DMS 273 treated with DMSO at 0.1 percent for 48 hours (cell line): ENCODE data around the gene HAP1.
"Not testable (repeated sequence)": the region's sequence is repeated elsewhere in the genome, so short reads cannot be mapped to it uniquely, and the experiment has no call there.

Experiments used
- DNase-seq: peaks from one replicate; lab custom pipeline; 2025; lab: John Stamatoyannopoulos, UW

The HAP1 gene, protein sequence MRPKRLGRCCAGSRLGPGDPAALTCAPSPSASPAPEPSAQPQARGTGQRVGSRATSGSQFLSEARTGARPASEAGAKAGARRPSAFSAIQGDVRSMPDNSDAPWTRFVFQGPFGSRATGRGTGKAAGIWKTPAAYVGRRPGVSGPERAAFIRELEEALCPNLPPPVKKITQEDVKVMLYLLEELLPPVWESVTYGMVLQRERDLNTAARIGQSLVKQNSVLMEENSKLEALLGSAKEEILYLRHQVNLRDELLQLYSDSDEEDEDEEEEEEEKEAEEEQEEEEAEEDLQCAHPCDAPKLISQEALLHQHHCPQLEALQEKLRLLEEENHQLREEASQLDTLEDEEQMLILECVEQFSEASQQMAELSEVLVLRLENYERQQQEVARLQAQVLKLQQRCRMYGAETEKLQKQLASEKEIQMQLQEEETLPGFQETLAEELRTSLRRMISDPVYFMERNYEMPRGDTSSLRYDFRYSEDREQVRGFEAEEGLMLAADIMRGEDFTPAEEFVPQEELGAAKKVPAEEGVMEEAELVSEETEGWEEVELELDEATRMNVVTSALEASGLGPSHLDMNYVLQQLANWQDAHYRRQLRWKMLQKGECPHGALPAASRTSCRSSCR

GRCh38 chr17:41734139-41734948 is at the start of gene HAP1:
HAP1 (minus strand) TSS chr17:41734643; CDS start chr17:41734634, 9 bp downstream.
- no peak for DNase-seq

DNA sequence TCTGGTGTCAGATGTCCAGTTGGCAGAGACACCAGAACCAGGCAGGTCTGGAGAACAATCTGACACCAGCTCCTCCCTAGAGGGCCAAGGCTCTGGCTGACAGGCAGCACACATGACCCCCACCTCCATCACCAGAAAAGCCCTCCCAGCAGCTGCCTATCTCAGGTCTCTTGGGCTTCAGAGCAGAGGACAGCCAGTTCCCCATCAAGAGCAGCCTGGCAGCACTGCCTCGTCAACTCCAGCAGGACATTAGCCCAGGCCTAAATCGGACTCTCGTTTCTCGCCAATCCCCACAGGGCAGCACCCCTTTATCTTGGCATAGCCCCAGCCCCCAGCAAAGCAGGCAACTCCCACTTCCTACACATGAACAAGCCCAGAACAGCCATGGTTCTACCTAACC is 47.7 kb upstream of the HAP1 start:
- DNase-seq: no peak

DNA sequence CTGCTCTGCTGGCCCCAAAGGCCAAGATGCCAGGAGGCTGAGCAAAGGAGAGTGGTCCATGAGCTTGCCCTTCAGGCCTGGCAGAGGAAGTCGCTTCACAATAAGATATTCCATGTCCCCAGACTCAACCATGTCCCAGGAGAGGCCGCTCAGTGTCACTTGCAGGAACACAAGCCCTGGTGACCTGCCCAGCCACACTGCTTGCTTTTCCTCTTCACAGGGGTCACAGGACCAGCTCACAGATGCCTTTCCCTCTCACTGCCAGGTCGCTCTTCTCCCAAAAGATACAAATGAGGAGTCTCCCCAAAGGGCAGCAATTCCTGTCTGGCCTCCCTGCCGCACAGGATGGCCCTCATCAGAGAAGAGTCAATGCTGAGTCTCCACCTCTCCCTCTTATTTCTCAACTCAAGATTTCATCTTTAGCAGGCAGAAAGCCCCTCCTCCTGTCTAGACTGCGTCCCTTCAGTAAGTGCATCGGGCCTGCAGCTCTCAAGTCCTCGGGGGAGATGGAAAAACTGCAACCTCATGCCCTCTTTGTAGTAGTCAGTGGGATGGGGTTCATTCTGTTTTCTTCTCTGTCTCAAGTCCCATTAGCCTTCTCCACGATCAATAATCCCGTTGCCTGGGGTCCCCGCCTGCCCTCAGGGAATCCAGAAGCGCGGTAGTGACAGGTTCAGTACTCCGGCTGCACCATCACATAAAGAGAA is 47.1 kb upstream of the HAP1 start:
- DNase-seq: no peak

DNA sequence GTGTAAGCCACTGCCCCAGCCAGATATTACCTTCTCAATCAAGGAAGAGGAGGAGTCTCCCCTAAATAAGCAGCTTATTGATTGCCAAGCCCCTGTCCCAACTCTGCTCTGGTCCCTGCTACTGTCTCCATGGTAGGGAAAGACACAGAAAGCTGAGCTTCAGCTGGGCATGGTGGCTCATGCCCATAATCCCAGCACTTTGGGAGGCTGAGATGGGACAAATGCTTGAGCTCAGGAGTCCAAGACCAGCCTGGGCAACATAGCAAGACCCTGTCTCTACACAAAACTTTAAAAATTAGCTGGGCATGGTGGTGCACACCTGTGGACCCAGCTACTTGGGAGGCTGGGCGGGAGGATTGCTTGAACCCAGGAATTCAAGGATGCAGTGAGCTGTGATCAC is 45.5 kb upstream of the HAP1 start:
- DNase-seq: no peak

- peak; percentile 94 for DNase-seq
Measured at GRCh38 chr17:41777574-41778188, 43.2 kb upstream of the HAP1 start.

DNA sequence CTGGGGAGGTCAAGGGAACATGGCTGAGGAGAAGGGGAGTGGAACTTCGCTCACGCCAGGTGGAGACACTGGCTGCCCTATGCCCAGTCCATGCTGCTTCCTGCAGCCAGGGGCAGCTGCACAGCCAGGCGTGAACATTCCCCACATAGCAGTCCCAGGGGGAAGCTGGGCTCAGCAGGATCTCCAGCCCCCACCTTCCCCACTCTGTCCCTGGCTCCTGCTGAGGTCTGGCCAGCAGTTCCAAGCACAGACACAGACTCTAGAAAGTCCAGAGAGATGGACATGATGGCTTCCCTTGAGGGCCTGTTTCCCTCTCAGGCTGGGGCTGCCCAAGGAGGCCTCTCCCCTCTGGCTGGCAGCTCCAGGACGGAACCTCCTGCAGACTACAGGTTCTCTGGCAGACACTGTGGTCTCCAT is 42.7 kb upstream of the HAP1 start:
- no peak for DNase-seq

DNA sequence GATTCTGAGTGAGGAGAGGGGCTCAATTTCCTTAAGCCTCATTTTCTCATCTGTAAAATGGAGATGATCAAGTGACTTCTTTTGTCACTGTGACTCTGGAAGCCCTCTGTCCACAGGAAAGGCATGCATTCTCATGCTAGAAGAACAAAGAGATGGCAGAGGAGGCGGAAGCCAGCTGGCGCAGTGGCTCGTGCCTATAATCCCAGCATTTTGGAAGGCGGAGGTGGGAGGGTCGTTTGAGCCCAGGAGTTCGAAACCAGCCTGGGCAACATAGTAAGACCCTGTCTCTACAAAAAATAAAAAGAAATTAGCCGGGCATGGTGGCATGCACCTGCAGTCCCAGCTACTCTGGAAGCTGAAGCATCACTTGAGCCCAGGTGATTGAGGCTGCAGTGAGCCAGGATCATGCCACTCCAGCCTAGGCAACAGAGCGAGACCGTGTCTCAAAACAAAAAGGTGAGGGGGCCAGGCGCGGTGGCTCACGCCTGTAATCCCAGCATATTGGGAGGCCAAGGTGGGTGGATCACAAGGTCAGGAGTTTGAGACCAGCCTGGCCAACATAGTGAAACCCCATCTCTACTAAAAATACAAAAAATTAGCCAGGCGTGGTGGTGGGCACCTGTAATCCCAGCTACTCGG is 41.9 kb upstream of the HAP1 start:
- not testable (repeated sequence) for DNase-seq

DNA sequence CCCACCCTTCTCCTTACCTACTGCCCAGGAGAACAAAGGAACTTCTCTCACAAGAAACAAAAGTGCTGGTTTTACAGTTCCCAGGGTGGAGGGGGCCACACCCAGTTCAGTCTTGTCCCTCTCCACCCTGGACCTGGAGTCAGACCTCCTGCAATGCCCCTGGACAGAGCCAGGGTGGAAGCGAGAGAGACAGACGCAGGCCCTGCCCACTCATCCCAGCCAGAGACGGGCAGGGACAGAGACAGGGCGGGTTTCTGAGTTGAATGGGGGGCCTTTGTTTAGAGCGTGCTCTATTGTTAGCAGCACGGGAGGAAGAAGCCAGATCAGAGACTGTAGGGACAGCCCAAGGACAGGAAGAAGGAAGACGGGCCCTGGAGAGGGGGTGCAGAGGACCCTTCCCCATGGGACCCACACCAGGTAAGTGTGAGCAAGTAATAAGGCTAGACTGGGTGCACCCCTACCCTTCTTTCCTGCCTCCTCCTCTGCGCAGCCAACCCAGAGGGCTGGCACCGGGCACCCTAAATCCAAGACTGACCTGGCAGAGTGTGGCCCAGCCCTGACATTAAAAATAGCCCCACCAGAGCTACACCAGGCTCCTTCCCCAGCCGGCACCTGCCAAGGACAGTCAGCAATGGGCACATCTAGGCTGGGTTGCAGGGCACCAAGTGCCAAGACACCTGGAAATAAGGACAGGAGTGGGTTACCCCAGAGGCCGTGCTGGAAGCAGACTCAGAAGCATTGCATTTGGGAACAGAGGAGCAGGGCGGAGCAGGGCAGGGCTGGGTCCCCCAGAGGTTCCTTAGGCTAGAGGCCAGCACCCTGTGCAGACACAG is 41.2 kb upstream of the HAP1 start:
- DNase-seq: no peak

DNA sequence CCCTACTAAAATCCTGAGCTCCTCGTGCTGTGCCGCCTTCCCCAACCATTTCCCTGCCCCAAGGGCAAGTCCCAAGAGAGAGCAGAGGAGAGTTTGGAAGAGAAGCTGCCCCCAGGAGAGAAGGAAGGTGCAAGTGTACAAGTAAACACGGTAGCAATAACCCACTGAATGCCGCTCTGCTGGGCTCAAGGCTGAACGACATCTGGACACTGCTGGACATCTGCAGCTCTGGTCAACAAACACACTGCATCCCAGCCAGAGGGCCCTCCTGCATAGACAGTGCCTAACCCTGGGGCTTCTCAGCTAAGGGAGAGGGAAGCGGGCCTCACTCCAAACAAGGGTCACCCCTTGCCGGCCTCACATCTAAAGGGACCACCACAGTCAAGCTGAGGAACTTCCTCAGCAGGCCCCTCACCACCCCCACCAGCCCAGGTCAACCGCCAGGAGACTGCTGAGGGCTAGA is 39.3 kb upstream of the HAP1 start:
- no peak for DNase-seq

DNA sequence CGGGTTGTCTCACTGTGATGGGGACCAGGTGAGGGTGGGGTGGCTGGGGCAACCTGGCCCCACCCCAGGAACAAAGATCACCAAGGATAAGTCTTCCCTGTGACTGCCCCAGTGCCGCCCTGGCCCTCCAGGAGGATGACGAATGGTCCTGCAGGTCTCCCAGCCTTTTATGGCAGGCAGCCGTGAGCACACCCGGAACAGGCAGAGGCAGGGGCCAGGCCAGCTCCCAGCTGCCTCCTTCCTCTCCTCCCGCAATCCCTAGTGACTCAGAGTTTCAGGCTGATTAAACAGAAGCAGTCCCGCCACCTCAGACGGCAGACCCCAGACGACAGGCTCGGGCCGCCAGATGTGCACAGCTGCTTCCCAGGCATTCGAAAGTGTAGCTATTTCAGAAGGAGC is 38.7 kb upstream of the HAP1 start:
- DNase-seq: peak; percentile 51

DNA sequence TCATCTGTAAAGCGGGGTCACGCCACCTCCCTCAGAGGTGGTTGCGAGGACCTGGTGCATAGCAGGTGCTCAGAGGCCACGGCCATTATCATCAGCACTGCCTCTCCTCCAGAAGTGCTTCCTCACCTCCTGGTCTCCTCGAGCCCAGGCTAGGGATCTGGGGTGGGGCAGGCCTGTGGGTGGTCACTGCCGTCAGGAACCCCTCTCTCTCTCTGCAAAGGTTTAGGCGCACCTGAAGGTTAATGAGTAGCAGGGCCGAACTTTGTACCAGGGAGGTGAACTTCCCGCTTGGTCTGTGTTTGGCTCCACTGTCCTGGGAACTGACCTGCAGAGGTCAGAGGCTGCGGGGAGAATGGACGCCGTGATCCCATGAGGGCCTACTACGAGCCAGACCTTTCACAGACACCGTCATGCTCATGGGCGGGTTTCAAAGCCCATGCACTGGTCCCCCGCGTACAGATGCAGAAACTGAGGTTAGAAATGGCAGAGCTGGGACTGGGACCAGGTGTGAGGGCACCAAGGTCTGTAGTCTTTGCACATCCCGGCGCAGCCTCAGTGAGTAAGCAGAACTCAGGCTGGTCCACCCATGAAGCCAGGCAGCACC is 38.2 kb upstream of the HAP1 start:
- no peak for DNase-seq

- no peak for DNase-seq
Measured at GRCh38 chr17:41772218-41772585, 37.8 kb upstream of the HAP1 start.

- no peak for DNase-seq
Measured at GRCh38 chr17:41771389-41772206, 37.2 kb upstream of the HAP1 start.

DNA sequence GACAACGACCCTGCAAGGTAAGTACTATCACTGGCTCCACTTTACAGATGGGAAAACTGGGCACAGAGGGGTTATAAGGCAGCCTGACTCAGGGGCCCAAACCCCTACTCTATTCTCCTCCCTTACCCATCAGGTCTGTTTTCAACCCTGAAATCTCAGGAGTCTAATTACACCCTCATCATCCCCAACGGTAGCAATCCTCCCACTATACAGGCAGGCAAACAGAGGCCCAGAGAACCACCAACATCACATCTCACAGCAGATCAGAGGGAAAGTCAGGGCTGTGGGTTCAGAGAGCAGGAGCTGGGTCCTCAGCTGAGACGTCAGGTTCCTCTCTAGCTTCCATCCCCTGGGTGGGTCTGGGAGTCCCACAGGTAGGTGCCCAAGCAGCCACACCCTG is 35.5 kb upstream of the HAP1 start:
- no peak for DNase-seq

DNA sequence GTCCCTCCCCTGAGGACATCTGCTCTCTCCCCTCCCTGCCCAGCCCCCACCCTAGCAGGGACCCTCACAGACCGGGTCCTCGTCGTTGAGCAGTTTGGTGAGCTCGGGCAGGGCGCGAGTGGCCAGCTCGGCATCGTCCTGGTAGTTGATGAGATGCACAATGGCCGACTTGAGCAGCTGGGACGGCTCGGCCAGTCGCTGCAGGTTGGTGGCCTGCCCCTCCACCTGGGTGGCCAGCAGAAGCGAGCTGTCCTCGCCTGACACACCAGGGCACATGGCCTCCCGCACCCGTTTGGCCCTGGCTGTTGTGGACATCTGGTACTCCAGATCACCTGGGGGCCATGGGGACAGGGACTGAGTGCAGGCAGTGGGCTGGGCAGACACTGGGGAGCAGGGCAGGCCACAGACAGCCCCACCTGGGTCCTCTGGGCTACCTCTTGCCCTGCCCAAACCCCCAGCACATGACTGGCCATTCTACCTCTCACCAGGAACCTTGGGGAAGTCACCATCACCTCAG is 35.0 kb upstream of the HAP1 start:
- no peak for DNase-seq

GRCh38 chr17:41768682-41769288 is 34.3 kb upstream of the HAP1 start:
- DNase-seq: no peak

GRCh38 chr17:41767324-41768042 is 33.0 kb upstream of the HAP1 start:
- no peak for DNase-seq

- DNase-seq: no peak
Measured at GRCh38 chr17:41766135-41766534, 31.7 kb upstream of the HAP1 start.
